Nephron progenitor cell (in vitro differentiated cells): Measurements from ENCODE around the gene UBAC2.

ENCODE experiments used
- DNase-seq: peaks from one replicate; pipeline ENCODE4 v3.0.0; 2021
- H3K27ac Mint-ChIP-seq: 2 replicates; pipeline ENCODE4 v1.8.0; 2021; ENCODE audit warnings: mild to moderate bottlenecking, moderate library complexity, mixed read lengths
- H3K27me3 Mint-ChIP-seq: 2 replicates; pipeline ENCODE4 v1.8.0; 2021; ENCODE audit warnings: mild to moderate bottlenecking, low read depth, mixed read lengths; ENCODE audit not compliant: poor library complexity
- H3K36me3 Mint-ChIP-seq: 2 replicates; pipeline ENCODE4 v1.8.0; 2021; ENCODE audit warnings: low read depth, mixed read lengths
- H3K4me1 Mint-ChIP-seq: 2 replicates; pipeline ENCODE4 v1.8.0; 2021; ENCODE audit warnings: mixed read lengths
- H3K4me3 Mint-ChIP-seq: 2 replicates; pipeline ENCODE4 v1.8.0; 2021; ENCODE audit warnings: mild to moderate bottlenecking, moderate library complexity, mixed read lengths
- H3K9me3 Mint-ChIP-seq: 2 replicates; pipeline ENCODE4 v1.8.0; 2021; ENCODE audit warnings: mild to moderate bottlenecking, moderate library complexity, mixed read lengths
- TF ChIP-seq, protein P1 (sequence below): fragments of 200-600 bp; sonication (generic); IDR thresholded peaks from 2 replicates; pipeline ENCODE4 v1.5.0; 2021; ENCODE audit warnings: antibody characterized with exemption

The UBAC2 gene

DNA sequence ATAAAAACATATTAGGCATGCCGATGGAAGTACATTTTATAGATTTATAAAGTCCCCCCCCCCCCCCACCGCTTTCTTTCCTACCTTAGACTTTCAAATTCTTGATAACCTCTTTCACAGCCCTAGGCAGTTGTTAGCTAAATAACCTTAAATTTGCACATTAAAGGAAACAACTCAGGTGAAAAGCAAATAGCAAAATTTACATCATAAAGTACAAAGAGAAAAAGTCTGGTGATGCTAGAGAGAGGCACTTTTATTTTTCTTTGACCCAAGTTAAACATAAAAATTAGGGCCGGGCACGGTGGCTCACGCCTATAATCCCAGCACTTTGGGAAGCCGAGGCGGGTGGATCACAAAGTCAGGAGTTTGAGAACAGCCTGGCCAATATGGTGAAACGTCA lies 15.0 kb upstream of the UBAC2 start:
- DNase-seq, result no peak
- Mint-ChIP-seq H3K36me3 (no peaks in the 10 kb centered on the region), H3K4me1 (peaks cover 9% of the 10 kb centered on the region), H3K4me3 (no peak overlapping the region), H3K9me3 (peaks cover 29% of the 10 kb centered on the region), H3K27ac (no peak overlapping the region), H3K27me3 (no peaks in the 10 kb centered on the region)
- TF ChIP-seq, protein P1, sequence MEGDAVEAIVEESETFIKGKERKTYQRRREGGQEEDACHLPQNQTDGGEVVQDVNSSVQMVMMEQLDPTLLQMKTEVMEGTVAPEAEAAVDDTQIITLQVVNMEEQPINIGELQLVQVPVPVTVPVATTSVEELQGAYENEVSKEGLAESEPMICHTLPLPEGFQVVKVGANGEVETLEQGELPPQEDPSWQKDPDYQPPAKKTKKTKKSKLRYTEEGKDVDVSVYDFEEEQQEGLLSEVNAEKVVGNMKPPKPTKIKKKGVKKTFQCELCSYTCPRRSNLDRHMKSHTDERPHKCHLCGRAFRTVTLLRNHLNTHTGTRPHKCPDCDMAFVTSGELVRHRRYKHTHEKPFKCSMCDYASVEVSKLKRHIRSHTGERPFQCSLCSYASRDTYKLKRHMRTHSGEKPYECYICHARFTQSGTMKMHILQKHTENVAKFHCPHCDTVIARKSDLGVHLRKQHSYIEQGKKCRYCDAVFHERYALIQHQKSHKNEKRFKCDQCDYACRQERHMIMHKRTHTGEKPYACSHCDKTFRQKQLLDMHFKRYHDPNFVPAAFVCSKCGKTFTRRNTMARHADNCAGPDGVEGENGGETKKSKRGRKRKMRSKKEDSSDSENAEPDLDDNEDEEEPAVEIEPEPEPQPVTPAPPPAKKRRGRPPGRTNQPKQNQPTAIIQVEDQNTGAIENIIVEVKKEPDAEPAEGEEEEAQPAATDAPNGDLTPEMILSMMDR, result no peak

DNA sequence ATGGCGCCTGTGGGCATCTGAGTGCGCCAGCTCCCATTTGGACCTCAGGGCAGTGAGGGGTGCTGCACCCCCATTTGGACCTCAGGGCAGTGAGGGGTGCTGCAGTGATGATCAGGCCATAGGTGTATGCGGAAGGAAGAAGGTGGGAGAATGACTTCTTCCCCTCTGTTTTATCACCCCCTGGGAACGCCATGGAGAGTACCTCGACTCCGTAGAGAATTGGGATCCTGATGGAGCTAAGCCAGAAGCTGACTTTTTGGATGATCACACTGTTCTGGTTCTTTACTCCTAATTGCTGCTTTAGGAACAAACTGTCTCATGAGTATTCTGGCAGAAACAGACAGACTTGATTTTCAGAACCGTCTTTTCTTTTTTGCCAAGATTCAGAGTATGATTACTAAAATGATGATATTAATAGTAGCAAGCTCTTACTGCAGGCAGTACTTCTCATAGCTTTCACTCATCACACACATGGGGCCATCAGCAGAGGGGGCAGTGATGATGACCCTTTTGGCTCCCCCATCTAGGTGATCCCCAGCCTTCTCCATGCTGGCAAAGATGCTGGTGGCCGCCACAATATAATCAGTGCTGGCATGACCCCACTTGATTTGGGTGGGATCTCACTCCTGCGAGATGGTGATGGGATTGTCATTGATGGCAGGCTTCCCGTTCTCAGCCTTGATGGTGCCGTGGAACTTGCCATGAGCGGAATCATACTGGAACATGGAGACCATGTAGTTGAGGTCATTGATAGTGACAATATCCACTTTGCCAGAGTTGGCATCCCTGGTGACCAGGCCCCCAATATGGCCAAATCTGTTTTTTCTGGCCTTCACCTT lies 10.3 kb upstream of the UBAC2 start:
- H3K27ac Mint-ChIP-seq, result no peak overlapping the region
- H3K4me3 Mint-ChIP-seq, result no peak overlapping the region
- TF ChIP-seq, protein P1, result no peak
- DNase-seq, result no peak
- peaks cover 5% of the 10 kb centered on the region for H3K36me3 Mint-ChIP-seq
- H3K9me3 Mint-ChIP-seq, result no peaks in the 10 kb centered on the region
- peaks cover 3% of the 10 kb centered on the region for H3K27me3 Mint-ChIP-seq
- H3K4me1 Mint-ChIP-seq, result peaks cover 27% of the 10 kb centered on the region

DNA sequence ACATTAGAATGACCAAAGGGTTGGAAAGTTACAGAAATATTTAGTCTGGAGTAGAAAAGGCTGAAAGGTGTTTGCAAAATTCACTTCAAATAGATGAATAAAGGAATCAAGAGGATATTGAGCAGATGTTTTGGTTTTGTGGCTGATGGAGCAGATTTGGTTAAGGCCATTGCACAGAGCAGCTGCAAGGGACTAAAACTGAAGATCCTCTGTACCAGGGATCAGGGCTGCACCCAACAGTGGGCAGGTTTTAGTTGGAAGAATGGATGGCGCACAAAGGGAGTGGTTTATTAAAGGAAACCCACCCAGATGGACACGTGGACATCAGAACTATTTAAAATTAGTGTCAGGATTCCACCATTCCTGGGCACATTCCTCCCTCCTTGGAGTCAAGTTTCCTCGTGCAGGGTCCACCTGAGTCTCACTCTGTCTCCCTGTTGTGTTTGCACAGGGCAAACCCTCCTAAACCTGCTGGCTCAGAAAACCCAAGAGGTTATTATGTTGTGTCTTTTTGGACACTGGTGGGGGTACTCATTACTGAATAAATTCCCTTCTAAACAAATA lies 9.2 kb upstream of the UBAC2 start:
- Mint-ChIP-seq H3K36me3 (peaks cover 7% of the 10 kb centered on the region), H3K4me1 (peaks cover 27% of the 10 kb centered on the region)
- DNase-seq, result no peak

DNA sequence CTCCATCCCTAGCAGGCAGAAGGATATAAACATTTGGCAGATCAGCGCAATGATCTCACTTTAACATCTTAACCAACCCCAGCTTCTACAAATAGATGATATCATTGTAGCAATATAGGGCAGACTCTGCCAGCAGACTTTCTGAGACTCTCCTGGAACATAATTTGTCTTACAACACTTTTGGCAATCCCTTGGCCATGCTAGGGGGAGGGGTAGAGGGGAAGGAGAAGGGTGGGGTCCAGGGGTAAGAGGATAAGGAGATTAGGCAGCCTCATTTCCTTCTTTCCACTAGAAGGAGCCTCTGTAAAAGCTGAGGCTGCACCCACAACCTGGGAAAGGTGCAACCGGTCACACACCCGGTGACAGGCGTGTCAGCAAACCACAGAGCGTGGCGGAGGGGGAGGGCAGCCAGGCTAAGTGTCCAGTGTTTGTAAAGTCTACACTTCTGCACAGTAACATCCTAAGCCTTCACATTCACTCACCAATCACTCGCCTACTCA lies 8.7 kb upstream of the UBAC2 start:
- TF ChIP-seq, protein P1, result no peak
- H3K4me1 Mint-ChIP-seq, result peaks cover 28% of the 10 kb centered on the region
- H3K27me3 Mint-ChIP-seq, result peaks cover 3% of the 10 kb centered on the region
- no peak overlapping the region for H3K27ac Mint-ChIP-seq
- peaks cover 7% of the 10 kb centered on the region for H3K36me3 Mint-ChIP-seq
- no peak overlapping the region for H3K4me3 Mint-ChIP-seq
- peak; percentile 15 for DNase-seq
- no peaks in the 10 kb centered on the region for H3K9me3 Mint-ChIP-seq

More for the DNA sequence above, 9.2 kb upstream of the UBAC2 start:
- H3K27ac Mint-ChIP-seq, result peak overlapping the region; percentile 71
- peaks cover 3% of the 10 kb centered on the region for H3K27me3 Mint-ChIP-seq
- H3K9me3 Mint-ChIP-seq, result no peaks in the 10 kb centered on the region
- no peak overlapping the region for H3K4me3 Mint-ChIP-seq
- TF ChIP-seq, protein P1, result no peak

DNA sequence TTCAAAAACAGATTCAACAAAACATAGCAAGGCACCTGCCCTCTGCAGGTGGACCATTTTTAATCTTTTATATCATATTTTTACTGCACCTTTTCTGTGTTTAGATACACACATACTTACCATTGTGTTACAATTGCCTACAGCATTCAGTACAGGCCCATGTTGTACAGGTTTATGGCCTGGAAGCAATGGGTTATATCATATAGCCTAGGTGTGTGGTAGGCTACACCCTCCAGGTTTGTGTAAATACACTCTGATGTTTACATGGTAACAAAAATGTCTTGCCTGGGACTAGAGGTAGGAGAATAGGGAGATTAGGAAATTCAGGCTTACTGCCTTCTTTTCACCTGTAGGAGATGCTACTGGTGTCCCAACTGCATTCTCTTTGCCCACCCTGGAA lies 8.2 kb upstream of the UBAC2 start:
- Mint-ChIP-seq H3K27me3 (peaks cover 3% of the 10 kb centered on the region), H3K27ac (no peak overlapping the region), H3K9me3 (no peaks in the 10 kb centered on the region), H3K36me3 (peaks cover 7% of the 10 kb centered on the region), H3K4me3 (no peak overlapping the region), H3K4me1 (peaks cover 28% of the 10 kb centered on the region)
- DNase-seq, result no peak
- TF ChIP-seq, protein P1, result no peak
